ENCODE results near the gene JSRP1. TPM values are rescaled to one million over a fixed set of nuclear protein-coding genes. Genes with fewer than 3 reads are reported as not detected.

The JSRP1 gene
- total and polyA plus RNA-seq, 10 of the 15 experiments (the other 5 are each of a cell fraction or from before 2014, with no cell fraction given), result 0.41 to 0.91 (median 0.49) TPM; not detected in 7

DNA sequence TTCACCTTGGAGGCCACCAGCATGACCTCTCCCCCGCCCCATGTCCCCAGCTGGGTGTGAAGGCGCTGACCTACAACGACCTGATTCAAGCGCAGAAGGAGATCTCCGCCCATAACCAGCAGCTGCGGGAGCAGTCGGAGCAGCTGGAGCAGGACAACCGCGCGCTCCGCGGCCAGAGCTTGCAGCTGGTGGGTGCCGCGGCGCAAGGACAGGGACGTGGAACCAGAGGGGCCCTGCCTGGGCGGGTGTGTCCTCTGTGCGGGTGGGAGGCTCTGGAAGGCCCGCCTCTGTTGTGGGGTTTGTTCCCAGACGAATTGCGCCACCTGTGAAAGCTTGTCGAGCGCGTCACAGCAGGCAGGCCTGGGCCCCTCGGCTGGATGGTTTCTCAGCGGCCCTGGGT is 42.4 kb downstream of the JSRP1 start:
- no peaks in the 10 kb centered on the region for H3K9me3 ChIP-seq (replicated peaks; ENCODE audit: control insufficient read depth, insufficient read depth, low read length)
- CTCF ChIA-PET, result interaction anchor here (1.4 to 2.7 kb wide), 2 partner anchors 42 to 58 kb away, joined by 3 to 10 read pairs; no protein-coding TSS in a partner anchor
- ATAC-seq, result no peak
- BruUV-seq (replicated peaks), result no TSS peak
- no peak overlapping the region for H2AFZ ChIP-seq (ENCODE audit: control insufficient read depth, low read depth, low read length)
- no peaks in the 10 kb centered on the region for H3K79me2 ChIP-seq (ENCODE audit: control insufficient read depth, insufficient read depth, low read length)
- H3K4me1 ChIP-seq (ENCODE audit: control insufficient read depth, insufficient read depth, low read length), result peaks cover 5% of the 10 kb centered on the region
- no peaks in the 10 kb centered on the region for H4K20me1 ChIP-seq (ENCODE audit: control insufficient read depth, insufficient read depth)
- FAIRE-seq, result no peak
- no peak overlapping the region for H3K27ac ChIP-seq (ENCODE audit: control insufficient read depth, insufficient read depth)
- no peak overlapping the region for H3K9ac ChIP-seq (ENCODE audit: control insufficient read depth, insufficient read depth, low read length)
- RAD21 ChIA-PET (ENCODE audit: unreplicated experiment), result interaction anchor here (0.6 kb wide), 1 partner anchor 316 kb away, joined by 3 read pairs; no protein-coding TSS in a partner anchor
- 90% methylated on average over 24 of the region's 26 CpGs for WGBS (ENCODE audit: insufficient coverage, insufficient replicate concordance, low lambda C conversion rate, missing lambda C conversion rate)
- no peaks in the 10 kb centered on the region for H3K27me3 ChIP-seq (replicated peaks in 1 of 2; ENCODE audit: control insufficient read depth in 2 of 2, insufficient read depth in 2 of 2, low read length in 1 of 2)
- no peak overlapping the region for H3K4me3 ChIP-seq
- intact Hi-C loops (cut with micrococcal nuclease; ENCODE audit: unreplicated experiment) (no loop called here), in situ Hi-C loops (cut with MboI) (no loop called here)
- SMC1A ChIA-PET (ENCODE audit: uncharacterized antibody, unreplicated experiment), result interaction anchor here (1.0 kb wide), 1 partner anchor 58 kb away, joined by 4 read pairs; no protein-coding TSS in a partner anchor
- no peak for DNase-seq (ENCODE audit: low read depth, low spot score)
- peaks cover 39 to 75% of the 10 kb centered on the region in 2 experiments; a peak in 3 of 4 replicates for H3K36me3 ChIP-seq (ENCODE audit: control insufficient read depth in 2 of 2, insufficient read depth in 2 of 2, low read length in 1 of 2)
- no peak for TF ChIP-seq SPI1 (IDR thresholded peaks at IDR 0.05; ENCODE audit: borderline replicate concordance, insufficient read depth, low read depth, low read length)
- TF ChIP-seq IKZF1 (conservative IDR thresholded peaks at IDR 0.05), result no peak
- no peak for TF ChIP-seq NFXL1 (IDR thresholded peaks at IDR 0.05; ENCODE audit: borderline replicate concordance)
- TF ChIP-seq ZBTB11 (CRISPR knock-in tag; IDR thresholded peaks at IDR 0.05), result no peak
- POLR2A ChIA-PET, result no interaction called here
- no peak overlapping the region for H3K4me2 ChIP-seq (ENCODE audit: control insufficient read depth, insufficient read depth)

Data from GM12878 (cell line).